Stimulated activated CD4-positive, alpha-beta T cell treated with anti-CD3 and anti-CD28 coated beads, Interleukin-12 subunit alpha, Interleukin-12 subunit beta, amount 100 ng/mL, for 48 hours (primary cell): ENCODE data around the gene ATP10A.

Source experiments
- DNase-seq, 3 donors: peaks; one replicate each; pipeline ENCODE4 v3.0.0-alpha.2; 2020; ENCODE audit warnings: low read depth in 2 of 3, low spot score in 1 of 3

ATP10A gene

DNA sequence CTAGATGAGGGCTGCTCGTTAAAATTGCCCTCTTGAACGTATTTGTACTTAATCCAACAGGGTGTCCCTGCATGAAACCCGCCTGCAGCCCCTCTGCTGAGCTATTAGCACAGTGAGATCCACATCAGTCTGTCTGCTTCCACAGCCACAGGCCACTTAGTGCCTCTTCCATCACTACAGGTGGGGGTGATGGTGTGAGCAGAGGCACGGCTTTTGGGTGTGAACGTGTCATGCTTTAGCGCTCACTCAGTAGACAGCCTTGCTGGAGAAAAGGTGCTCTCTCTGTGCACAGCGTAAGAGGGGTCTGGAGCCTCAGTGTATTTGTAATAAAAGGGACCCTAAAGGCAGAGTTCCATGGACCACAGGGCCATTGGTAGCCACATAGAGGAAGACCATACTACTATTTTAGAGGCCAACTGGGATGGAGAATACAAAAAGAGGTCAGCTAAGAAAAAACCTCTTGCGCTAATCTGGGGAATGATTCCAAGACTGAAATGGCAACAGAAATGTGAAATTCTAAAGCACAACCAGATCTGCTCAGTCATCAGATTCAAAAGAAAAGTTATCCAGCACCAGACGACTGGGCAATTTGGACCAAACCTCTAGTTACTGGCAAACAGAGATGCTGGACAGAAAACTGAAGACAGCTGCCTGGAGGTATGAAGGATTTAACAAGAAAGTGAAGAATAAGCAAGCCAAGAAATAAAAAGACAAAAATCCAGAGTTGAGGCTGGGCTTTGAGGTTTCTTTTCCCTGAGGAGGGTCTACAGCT is 120.2 kb downstream of the ATP10A start:
- DNase-seq = no peak

DNA sequence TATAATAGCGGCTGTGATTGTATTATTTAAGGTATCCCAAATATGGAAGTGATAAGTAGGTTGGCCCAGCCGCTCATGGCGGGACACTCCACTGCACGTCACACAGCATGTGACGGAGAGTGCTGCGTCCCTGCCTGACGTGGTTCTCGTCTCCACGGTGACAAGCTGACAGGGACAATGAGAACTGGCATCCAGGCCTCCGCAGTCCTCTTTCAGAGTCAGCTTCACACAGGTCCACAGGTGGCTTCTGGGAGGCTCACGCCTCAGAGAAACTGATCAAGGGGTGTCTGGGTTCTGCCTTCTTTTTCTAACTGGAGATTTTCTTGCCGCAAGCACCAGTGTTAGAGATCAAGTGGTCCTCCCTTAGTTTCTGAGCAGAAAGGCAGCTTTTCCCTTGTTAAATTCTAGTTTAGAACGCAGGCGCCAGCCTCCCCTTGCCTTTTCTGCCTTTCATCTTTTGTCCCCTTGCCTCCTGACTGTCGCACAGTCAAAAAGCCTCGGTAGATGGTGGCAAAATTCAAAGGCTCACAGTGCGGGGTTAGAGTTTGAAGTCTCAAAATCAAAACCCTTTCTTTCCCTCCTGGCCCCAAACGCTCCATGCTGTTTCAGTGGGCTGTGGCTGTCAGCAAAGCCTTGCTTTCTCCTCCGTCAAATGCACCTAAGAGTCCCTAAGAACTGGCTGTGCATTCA is 120.9 kb downstream of the ATP10A start:
- DNase-seq = no peak

DNA sequence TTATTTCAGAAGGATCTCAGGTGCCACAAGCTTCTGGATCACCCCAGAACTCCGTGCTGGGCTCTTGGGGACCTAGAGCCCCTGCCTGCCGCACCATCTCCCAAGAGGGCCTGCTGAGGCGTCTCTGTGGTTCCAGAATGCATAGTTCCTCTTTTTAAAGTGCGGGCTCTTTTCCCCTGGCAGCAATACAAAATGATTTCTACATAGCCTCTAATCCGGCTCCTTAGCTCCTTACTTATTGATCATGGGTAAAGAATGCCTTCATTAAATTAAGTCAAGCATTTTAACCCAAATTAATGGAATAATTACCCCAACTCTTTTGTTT is 121.9 kb downstream of the ATP10A start:
- no peak for DNase-seq

DNA sequence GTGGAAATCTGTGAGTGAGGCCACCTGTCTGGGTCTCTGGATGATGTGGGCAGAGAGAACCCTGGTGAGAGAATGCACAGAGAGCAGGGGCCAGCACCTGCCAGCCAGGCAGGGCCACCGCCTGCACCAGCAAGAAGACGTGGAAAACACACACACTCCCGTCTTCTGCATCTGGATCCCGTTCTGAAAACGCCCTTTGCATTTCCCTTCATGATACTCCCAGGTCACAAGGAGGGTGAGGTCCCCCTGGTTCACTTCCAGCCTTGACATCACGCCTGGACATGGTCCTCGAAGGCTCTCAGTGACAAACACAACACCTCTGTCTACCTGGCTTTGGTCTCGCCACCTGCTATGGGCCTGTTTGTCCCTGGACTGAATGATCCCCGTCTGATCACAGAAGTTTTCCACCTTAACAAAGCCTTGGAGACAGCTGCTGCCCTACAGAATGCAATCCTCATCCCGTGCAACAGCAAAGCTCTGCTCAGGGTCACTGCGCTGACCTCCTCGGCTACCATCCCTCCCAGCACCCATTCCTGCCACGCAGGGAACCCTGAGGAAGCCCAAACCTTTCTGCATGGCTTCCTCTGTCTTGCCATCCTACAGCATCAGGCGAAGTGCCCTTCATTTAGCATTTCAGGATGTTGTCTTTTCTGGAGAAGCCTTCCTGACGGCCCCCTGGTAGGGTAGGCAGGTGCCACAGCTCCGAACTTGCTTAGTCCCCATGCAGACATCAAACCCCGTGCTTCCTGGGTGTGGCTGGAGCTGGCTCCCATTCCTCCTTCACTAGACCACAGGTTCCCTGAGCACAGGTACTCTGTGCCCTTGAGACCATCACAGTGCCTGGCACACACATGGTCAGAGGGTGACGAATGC is 122.5 kb downstream of the ATP10A start:
- DNase-seq = no peak

DNA sequence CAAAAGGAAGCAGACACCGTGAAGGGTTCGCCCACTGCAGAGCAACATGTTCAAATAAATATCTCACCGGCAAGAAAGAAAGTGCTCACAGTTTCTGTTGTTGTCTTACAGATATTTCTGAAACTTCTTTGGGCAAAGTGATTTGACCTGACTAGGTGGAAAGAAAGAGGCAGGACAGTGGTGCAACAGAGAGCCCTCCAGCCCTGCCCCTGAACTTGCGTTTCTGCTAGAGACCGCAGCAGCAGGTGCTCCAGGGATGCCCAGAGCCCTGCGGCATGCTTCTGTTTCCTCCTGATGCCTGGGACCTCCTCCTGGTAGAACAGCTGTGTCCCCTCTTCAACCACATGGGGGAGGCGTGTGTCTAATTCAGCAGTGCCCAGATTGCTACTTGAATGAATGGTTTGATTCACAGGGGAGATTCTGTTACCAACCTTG is 123.4 kb downstream of the ATP10A start:
- DNase-seq = peak in 1 of 3 donors; percentile 6

DNA sequence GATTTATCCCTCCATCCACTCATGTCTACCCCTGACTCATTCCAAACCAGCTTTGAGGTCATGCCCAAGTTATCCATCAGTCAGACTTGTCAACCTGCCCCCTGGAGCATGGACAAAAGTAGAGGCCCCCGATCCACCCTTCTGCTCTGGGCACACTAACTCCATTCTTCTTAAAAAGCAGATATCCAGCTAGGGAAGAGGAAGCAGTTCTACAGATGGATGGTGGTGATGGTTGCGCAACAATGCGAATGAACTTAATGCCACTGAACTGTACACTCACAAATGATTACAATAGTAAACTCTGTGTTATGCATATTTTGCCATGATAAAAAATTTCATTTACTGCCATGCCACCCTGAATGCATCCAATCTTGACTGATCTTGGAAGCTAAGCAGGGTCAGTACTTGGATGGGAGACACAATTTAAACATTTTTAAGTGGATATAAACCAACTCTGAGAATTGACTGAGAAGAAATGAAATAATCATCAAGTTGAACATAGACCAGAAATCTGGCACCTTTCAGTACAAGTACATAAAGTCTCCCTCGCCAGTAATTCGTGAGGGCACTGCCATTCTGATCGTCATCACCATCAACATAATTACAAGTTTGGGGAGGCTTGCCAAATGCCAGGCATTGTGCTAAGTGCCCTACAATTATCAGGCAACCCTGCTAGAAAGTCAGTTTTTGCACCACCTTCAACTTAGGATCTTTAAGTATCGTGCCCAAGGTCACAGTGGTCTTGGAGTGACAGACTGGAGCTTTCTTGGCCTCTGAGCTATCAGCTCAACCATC is 124.8 kb downstream of the ATP10A start:
- no peak for DNase-seq

DNA sequence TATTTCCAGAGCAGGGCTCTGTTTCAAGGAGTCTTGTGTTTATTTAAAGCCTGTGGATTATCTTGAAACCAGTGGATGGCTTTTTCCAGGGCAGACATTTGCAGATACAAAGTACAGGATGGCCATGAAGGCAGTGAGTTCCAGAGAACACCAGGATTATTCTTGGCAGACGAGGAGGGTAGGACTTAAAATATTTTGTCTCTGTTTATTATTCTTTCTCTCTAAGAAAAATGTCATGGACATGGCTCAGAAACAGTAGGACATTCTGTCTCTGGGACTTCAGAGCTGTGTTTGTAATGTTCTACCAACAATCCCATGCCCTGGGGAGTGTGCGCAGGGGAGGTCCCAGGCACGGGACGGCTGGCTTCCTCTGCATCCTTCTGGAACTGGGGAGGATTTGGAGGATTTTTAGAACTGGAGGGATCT is 125.9 kb downstream of the ATP10A start:
- DNase-seq = no peak

DNA sequence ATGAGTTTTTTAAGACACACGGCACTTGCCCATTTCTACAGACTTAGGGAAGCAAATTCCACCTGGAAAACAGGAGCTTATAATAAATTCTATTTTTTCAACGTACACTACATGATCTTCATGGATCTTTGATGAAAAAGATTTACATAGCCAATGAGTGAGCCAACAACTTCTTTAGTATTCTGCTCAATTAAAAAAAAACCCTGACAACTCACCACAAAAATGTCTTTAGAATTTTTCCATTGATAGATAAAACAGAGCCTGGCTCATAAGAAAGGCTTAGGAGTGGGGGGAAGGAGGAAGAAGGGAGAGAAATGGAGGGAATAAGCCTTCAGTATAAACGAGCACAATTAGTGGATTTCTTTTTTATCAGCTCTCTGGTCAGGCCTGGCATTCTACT is 126.7 kb downstream of the ATP10A start:
- no peak for DNase-seq

DNA sequence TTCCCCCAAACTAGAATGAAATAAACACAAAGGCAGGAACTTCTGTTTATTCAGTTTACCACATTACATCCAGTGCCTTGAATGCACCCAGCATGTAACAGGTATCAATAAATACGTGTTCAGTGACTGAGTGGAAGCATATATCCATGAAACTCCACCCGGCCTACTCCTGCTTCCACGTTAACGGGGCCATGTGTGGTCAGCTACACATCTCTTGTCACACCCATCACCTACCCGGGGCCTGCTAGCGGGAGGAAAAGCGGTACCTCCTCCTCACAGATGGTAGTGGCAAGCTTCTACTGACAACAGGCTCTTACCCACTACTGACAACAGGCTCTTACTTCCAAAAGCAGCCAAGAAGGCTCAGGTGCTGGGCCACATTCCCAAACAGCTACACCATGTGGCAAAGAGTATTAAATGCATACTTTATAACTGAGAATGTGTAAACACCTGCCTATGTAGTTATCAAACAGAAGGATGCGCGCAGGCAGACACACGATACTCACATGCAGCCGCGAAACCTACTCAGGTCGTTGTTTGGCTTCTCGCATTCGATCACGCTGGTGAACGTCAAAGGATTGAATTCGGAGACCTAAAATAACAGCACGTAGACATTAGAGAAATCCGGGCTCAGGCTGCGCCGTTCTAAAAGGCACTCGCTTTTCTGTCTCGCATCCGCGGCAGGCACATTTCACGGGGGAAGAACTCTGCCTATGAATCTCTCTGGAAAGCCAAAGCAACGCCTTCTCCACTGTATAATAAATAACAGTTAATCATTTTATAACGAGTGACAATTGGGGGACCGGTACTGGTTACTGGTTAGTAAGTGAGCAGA is 127.4 kb downstream of the ATP10A start:
- DNase-seq = no peak

DNA sequence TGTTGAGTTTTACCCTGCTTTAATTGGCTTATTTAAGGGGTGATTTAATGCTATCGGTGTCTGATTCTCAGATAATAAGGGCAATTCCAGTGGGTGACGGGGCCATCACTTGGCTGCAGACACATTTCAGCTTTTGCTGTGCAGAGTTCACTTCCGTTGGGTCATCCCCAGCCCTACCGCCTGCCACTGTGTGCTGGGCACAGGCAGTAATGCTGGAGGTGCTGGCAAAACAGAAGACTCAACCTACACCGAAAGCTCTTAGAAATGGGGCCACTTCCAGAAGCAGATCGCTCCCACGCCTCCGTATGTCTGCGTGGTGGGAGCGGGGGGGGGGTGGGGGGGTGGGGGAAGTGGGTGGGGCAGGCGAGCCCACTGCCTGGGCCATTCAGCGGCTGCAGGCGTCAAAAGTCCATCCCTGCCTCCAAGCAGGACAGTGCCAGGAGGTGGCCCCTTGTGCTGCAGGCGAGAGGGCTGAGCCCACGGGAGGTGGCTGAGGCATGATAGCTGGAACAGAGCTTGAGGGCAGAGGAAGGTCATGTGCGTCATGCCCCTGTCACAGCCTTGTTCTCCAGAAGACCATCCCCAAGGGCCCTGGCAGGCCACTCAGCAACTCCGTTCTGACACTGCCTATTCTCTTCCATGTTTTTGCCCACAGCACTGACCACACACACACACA is 128.3 kb downstream of the ATP10A start:
- DNase-seq = no peak

DNA sequence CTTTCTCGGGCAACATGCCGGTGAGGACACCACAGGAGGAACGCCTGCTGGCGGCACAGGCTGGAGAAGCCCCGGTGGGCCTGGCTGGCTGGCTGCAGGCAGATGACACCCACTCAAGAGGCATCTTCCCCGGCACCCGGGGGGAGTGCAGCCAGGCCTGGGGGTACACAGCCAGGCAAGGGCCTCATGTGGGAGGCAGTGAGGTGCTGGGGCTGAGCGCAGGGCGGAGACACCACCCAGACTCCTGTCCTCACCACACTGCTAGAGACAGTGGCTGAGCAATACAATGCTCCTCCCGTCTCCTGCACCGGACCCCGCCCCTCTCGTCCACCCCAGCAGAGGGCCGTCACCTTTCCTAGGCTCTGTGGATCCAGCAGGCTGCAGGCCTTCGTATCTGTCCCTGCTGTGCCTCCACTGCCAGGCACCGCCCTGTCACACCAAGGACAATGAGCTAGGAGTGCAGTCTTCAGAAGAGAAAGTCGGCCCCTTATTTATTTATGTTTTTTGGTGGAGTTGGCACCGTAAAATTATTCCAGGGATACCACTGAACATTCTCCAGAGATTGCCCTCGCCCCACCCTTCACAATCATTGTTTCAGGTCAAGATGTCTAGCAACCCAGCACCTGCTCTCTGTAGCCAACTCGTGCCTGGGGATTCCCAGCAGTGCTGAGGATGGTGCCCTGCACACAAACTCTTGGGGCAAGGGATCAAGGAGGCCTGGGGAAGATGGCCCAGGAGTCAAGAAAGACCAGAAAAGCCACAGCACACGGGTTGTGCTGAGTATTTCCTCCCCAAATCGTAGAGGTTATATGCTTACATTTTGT is 129.1 kb downstream of the ATP10A start:
- DNase-seq = no peak

DNA sequence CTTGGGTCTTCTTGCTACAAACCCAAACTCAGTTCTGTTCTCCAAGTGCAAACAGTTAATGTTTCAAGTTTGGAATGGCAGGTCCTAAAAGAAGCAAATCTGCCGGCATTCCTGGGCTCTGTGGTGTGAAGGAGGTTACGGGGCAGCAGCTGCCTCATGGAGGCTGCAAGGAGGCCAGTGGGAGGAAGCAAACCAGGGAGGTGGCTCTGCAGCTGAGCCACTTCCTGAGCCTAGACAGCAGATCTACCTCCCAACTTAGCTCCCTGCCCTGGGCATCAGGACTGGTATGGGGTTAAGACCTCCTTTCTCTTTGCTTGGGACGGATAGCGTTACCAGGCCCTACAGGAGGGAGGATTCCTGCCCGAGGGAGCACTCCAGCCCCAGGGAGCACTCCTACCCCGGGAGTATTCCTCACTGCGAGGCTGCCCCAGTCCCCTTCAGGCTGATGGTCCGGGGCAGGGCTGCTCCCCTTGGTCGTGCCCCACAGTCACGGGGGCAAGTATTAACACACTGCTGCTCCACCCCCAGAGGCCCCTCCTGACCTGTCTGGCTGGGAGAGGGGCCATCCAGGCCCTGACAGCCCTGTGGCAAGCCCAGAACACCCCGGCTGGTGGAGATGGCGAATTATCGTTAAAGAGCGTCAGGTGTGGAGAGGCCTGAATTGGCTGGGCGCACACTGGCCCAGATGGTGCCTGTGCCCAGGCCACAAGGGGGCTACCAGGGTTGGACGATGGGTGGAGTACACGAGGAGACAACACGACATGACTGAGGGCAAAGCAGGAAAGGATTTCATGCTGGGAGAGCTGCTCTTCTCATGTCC is 129.9 kb downstream of the ATP10A start:
- DNase-seq = no peak

DNA sequence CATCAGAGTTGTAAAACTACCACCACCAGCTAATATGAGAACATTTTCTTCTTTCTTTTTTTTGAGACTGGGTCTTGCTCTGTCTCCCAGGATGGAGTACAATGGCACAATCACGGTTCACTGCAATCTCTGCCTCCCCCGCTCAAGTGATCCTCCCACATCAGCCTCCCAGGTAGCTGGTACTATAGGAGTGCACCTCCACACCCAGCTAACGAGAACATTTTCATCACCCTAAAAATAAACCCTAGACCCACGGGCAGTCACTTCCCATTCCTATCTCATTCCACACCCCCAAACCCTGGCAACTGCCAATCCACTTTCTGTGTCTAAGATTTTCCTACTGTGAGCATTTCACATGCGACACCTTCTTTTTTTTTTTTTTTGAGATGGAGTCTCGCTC is 130.9 kb downstream of the ATP10A start:
- no peak for DNase-seq

DNA sequence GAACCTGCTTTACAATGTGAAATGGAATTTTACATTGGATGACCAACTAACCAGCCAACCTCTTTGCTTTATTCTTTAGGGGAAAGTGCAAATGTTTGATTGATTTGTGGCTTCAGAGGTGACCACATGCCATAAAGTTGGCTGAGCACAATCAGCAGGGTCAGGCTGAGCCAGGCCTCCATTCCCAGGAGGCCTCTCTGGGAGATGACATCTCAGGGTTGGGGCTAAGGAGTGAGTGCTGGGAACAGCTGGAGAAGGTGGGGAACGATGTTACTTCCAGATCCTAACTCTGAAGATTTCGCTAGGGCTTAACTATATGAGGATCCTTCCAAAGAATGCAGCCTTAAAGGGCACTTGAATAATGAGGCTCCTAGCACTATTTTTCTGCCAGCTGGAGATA is 131.7 kb downstream of the ATP10A start:
- no peak for DNase-seq

DNA sequence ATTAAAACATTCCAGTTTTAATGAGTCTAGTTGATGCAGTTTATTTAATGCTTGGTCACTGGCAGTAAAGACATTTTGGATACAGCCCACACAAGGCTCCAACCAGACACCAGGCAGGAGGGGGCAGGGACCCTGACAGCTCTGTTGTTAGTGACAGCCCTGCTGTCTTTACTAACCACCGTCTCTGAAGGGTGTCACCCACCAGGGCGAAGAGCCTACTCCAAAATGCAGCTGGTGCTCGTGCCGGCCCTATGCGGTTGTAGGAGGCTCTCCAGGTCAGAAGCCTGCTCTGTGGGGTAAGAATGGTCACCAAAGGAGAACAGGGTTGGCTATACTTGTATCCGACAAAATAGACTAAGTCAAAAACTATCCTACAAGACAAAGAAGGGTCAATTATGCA is 132.2 kb downstream of the ATP10A start:
- no peak for DNase-seq

DNA sequence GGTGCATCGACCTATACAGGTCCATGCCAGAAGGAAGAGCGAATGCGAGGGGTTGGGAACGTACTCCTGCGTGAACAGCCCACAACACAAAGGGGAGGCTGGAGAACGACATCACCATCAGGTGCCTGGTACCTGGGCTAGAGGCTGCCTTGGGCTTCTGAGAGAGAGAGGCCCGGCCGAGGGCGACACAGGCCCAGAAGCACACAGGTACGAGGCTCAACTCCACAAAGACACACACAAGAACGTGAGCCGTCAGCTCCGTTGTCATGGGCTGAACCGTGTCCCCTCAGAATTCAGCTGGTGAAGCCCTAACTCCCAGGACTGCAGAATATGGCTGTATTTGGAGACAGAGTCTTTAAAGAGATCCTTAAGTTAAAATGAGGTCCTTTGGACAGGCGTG is 134.3 kb downstream of the ATP10A start:
- no peak for DNase-seq

DNA sequence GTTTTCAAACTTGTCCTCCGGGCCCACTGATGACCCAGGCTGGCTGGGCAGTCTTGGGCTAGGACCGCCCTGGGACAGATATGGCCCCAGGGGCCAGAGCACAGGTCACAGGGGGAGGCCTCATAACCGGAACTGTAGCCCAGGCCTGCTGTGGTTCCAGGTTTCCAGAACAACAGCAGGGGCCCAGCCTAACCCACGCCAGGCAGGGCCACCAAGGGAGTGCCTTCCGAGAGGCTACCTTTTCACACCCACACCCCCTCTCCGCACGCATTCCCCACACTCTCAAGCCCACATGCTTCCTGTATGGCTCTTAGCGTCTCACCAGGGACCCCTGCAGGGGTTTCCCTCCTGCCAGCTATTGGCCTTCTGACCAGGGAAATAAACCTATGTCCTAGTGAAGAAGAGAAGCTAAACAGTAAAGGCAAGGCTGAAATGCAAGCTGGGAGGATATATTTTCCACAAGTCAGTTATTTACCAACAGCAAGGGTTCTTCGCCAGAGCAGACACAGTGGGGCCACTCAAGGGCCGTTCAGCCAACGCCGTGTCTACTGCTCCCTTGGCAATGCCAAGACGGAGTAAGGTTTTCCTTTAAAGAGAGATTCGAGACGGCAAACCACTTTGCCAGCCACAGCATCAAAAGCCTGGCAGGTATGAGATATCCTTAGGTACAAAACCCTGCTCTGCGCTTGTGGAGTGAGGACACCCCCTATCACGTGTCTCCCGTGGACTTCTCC is 135.1 kb downstream of the ATP10A start:
- no peak for DNase-seq
